GM18508 (cell line): ENCODE data around the gene ACE.

Experiments used
- ATAC-seq: cut with Tn5 transposase; IDR thresholded peaks from one replicate; pipeline ENCODE4 v1.9.1; 2021; ENCODE audit warnings: moderate number of reproducible peaks; ENCODE audit not compliant: insufficient read depth, unreplicated experiment

ACE gene

DNA sequence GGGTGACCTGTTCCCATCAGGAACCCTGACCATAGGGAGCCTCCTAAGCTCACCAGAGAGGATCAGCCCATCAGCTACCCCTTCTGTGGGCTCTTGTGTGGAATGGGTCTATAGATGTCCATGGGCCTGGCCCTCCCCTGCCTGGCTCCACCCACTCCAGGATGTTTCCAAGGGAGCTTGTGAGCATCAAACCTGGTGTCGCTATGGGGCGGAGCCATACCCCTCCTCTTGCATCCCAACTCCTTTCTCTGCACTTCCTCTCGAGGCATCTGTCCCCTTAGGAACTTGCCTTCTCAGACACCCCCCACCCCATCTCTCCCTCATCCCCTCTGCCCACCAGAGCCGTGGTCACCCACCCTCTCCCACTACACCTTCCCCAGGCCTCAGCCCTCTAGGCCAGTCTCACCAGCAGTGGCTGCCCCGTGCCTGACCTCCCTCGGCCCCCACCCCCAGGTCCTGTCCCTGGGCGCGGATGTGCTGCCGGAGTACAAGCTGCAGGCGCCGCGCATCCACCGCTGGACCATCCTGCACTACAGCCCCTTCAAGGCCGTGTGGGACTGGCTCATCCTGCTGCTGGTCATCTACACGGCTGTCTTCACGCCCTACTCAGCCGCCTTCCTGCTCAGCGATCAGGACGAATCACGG lies 56.7 kb downstream of the ACE start:
- no peak for ATAC-seq

DNA sequence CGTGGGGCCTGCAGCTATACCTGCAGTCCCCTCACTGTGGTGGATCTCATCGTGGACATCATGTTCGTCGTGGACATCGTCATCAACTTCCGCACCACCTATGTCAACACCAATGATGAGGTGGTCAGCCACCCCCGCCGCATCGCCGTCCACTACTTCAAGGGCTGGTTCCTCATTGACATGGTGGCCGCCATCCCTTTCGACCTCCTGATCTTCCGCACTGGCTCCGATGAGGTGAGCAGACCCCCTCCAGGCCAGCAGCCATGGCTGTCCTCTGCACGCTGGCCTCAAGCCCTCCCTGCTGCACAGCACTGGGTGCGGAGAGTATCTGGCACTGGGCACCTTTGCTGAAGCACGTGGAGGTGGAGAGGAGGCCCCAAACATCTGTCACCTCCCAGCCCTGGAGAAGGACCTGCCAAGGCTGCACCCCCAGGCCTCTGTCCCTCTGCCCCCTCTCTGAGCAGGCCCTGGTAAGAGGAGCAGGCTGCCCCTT lies 57.3 kb downstream of the ACE start:
- no peak for ATAC-seq

DNA sequence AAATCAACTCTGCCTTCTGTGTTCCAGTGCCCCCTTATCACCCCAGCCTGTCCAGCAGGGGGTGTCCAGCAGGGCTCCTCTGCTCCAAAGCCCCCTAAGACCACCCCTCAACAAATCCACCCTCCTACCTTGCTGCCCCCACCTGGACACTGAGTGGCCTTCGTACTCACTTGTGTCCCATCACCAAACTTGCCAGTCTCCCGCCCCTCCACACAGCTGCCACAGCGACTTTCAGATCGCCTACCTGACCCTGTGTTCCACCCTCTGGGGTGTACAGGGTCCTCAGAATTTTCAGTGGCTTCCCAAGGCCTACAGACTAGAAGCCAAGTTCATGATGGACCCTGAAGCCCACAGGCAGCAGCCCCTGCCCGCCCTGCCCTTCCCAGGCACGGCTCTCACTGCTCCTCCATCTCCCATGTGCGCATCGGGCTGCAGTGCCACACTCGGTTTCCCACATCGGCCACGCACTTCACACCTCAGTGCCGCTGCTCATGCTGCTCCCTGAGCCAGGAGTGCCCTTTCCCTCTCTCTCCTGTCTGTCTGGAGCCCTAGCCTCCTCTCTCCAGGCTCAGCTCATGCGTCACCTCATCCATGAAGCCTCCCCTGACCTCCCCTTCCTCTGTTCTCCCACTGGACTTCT lies 58.1 kb downstream of the ACE start:
- no peak for ATAC-seq

DNA sequence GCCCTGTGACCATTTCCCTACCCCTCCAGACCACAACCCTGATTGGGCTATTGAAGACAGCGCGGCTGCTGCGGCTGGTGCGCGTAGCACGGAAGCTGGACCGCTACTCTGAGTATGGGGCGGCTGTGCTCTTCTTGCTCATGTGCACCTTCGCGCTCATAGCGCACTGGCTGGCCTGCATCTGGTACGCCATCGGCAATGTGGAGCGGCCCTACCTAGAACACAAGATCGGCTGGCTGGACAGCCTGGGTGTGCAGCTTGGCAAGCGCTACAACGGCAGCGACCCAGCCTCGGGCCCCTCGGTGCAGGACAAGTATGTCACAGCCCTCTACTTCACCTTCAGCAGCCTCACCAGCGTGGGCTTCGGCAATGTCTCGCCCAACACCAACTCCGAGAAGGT lies 58.8 kb downstream of the ACE start:
- no peak for ATAC-seq

DNA sequence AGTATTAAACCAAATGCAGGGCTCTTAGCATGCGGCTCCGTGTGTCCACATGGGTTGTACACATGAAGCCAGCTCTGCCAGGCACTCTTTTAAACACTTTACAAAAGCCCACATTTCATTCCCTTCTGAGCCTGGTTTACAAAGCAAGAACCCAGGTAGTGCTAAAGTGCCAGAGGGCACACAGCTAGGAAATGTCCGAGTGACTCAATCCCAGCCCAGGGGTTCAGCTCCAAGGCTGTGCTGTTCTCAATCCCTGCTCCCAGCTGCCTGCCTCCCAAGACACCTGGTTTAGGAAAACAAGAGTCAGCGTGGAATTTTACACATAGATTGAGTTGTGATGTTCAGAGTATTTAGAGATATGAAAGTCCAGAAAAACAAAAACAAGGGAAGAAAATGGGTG lies 60.1 kb downstream of the ACE start:
- ATAC-seq: no peak

DNA sequence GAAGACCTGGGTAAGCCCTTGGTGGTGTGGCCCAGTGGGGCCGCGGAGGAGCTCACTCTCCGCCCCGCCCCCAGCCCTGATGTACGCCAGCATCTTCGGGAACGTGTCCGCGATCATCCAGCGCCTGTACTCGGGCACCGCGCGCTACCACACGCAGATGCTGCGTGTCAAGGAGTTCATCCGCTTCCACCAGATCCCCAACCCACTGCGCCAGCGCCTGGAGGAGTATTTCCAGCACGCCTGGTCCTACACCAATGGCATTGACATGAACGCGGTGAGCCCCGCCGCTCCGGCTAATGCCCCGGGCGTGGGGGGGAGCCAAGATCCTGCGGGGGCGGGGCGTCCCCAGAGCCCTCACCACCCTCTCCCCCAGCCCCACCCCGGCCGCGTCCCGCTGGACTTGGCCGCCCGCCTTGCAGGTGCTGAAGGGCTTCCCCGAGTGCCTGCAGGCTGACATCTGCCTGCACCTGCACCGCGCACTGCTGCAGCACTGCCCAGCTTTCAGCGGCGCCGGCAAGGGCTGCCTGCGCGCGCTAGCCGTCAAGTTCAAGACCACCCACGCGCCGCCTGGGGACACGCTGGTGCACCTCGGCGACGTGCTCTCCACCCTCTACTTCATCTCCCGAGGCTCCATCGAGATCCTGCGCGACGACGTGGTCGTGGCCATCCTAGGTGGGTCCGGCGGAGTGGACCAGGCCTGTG lies 61.3 kb downstream of the ACE start:
- no peak for ATAC-seq

DNA sequence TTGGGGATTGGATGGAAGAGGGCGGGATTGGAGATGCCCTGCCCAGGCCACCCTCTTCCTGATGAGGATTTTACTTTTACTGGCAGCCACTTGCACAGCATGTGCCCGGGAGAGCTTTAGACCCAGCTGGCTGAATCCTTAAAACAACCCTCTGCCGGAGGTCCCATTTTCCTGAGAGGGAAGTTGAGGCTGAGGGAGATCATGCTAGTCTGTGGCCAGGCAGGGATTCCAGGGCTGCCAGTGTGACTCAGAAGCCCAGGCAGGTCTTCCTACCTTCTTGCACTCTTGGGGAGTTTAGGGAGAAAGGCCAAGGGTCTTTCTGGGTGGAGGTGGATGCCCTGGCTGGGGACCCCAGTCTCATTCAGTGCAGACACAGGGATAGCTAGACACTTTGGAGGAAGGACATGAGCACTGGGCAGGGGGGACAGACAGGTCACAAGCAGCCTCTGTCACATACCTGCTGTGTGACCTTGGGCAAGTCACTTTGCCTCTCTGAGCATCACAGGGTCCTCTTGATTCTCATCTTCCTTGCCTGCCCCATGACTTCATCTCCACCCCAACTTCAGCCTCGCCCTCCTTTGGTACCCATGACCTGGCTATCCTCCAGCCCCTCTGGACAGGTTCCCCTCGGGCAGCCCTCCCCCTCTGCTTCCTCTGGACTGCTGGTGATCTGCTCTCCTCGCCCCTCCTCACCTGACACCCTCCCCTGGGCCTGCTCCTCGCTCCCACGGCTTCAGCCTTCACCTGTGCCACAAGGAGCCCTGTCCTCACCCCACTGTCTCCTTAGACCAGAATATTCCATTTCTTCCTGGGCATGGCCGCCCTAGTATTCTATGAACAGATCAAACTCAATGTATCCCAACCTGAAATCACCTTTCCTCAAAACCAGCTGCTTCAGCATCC lies 62.1 kb downstream of the ACE start:
- ATAC-seq: no peak

DNA sequence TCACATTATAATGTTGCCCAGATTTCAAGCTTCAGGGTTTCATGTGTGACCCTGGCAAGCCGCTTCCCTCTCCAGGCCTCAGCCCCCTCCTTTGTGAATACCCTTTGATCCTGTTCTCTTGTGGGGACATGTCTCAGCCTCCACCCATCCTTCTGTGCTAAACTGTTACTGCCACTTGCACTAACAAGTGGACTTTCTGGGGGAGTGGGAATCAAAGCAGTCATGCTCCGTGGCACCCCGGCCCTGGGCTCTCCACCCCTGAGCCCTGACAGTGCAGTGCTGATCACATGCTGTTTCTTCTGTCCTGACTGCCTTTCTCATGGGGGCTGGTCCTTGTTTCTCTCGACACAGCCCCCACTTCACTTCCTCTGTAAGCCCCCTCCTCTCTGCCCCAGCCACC lies 63.7 kb downstream of the ACE start:
- ATAC-seq: no peak

DNA sequence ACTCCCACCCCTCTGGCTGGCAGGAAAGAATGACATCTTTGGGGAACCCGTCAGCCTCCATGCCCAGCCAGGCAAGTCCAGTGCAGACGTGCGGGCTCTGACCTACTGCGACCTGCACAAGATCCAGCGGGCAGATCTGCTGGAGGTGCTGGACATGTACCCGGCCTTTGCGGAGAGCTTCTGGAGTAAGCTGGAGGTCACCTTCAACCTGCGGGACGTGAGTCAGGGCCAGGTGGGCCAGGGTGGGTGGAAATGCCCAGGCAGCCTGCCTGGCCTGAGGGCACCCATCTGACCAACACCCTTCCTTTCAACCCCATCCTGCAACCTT lies 65.3 kb downstream of the ACE start:
- no peak for ATAC-seq

DNA sequence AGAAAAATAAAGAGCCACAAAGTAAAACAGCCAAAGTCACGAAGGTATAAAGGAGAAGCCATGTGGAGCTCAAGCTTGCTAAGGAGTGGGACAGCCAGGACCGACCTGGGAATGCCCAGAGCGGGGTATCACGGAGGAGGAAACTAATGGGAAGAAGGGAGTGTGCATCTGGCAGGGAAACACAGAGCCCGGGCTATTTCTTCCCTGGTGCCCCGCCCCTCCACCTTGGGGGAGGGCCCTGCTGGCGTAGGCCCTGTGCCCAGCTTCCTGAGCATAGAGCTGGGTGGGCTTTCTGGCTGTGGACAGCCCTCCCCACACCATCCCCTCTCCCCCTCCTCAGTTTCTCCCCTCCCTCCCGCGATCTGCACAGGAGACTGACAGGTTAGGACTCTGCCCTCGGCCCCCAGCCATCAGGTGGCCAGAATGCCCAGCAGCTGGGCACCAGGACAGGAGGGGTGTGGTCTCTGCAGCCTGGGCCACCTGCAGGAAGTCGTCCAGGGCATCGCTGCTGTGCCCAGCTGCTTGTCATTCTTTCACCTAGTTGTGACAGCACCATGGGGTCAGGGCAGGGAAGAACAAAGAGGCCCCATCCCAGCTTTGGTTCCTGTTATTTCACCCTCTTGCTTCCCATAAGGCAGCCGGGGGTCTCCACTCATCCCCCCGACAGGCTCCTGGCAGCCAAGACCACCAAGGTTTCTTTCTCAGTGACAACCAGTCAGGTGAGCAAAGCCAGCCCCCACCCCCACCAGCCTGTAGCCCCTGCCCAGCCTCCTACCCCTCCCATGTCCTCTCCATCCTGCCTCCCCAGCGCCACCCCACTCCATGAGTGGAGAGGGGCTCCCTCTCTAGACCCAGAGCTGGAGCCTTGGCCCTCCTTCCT lies 66.3 kb downstream of the ACE start:
- ATAC-seq: no peak

DNA sequence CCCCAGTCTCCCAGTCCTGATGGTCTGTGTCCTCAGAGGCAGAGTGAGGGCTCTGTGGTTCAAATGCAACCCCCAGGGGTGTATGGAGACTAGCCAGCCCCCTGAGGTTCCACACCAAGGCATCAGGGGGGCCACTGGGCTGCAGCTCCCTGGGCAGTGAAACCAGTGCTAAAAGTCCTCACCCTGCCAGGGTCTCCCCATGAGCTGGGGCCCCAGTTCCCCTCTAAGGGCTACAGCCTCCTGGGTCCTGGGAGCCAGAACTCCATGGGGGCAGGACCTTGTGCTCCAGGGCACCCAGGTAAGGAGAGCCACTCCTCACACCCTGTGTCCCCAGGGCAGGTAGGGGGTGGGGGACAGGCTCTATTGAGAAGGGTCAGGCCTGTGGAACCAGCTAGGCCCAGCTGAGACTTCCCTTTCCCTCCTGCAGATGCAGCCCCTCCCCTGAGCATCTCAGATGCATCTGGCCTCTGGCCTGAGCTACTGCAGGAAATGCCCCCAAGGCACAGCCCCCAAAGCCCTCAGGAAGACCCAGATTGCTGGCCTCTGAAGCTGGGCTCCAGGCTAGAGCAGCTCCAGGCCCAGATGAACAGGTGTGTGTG lies 67.1 kb downstream of the ACE start:
- no peak for ATAC-seq

DNA sequence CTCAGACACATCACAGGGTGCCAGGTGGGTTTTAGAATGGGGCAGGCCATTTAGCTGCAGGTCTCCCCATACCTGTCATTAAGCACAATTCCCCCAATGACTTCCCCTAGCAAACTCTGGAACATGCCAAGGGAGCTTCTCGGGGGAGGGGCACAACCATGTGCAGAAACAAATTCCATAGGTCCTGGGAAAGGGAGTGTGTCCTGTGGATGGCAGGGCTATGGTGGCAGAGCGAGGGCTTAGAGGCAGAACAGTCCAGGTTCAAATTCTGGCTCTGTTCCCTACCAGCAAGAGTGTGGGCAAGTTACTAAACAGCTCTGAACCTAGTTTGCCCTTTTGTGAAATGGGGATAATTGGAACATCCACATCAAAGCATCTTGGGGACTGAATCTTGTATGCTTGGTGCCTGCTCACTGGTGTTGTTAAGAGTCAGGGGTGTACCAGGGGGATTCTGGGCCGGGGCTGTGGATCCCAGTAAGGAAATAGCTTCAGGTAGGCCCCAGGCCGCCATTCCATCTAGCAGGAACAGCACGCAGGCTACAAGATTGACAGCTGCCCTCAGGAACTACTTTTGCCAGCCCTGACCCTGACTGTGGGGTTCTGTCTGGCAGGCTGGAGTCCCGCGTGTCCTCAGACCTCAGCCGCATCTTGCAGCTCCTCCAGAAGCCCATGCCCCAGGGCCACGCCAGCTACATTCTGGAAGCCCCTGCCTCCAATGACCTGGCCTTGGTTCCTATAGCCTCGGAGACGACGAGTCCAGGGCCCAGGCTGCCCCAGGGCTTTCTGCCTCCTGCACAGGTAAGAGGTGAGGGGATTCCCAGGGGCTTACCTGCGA lies 67.8 kb downstream of the ACE start:
- no peak for ATAC-seq

DNA sequence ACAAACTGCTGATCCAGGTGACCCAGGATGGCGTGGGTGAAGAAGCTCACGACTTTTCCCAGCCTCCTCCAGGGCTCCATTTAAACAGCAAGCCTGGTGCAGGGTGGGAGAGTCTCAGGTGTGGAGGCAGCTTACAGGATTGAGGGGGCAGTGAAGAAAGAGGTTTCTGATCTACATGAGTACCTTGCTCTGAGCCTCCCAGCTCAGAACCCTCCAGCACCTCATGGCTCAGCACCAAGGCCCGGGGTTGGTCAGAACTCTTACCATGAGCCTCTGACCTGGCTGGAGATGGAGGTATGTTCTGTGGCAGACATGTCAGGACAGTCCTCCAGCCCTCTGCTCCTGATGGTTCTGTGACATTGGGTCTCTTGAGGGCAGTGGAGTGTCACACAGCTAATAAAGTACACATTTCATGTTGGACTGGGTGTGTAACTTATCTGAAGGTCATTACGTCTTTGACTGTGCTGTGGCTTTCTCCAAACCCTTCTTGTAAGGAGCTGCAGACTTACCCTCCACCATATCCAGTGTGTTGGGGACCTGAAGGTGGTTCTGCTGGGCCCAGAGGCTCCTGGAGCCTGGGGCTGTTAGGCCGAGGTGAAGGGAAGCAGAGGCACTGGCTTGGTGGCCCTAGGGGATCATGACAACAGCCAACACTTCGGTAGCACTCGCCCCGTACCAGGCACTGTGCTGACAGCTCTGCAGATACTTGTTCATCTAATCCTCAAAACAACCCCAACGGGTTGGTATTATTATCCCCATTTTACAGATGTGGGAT lies 69.6 kb downstream of the ACE start:
- no peak for ATAC-seq

DNA sequence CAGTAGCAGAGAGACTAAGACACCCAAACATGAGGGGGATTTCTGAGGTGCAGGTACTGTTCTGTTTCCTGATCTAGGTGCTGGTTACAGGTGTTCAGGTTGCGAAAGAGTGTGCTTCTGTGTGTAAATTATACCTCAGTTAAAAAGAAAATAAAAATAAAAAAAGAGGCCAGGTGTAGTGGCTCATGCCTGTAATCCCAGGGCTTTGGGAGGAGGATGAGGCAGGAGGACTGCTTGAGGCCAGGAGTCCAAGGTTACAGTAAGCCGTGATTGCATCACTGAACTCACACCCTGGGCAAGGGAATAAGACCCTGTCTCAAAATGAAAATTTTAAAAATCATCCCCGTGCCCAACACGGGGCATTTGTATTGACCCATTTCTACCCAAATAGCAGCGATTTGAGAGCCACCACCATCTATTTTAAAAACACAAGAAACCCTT lies 70.2 kb downstream of the ACE start:
- no peak for ATAC-seq
